OCI-LY7 (cell line): Measurements from ENCODE around the gene SEMA4D. TPM values are rescaled to one million over a fixed set of nuclear protein-coding genes. Genes with fewer than 3 reads are reported as not detected.

Experiments
- BruUV-seq: library from RNA; stranded (reverse); fragments of 400-500 nt; replicated peaks from 2 replicates; lab custom pipeline; 2021; lab: Mats Ljungman, UMichigan
- CTCF ChIA-PET: fragments of 300-600 bp; sonication (Branson Sonifier 250); formaldehyde crosslinking; loops from one replicate; lab custom pipeline; 2022; ENCODE audit warnings: antibody characterized with exemption; ENCODE audit not compliant: unreplicated experiment; lab: Charles Lee
- POLR2A ChIA-PET: fragments of 300-600 bp; sonication (Branson Sonifier 250); formaldehyde crosslinking; loops from one replicate; lab custom pipeline; 2022; ENCODE audit warnings: antibody characterized with exemption; lab: Charles Lee
- DNase-seq: peaks from one replicate; pipeline ENCODE4 v3.0.0-alpha.2; 2015; ENCODE audit warnings: low spot score
- H2AFZ ChIP-seq: fragments of 200-600 bp; sonication (generic), shearing (Covaris generic); 2 replicates; pipeline ENCODE4 v1.6.1; 2014; ENCODE audit warnings: mild to moderate bottlenecking, antibody characterized with exemption, low read length, moderate library complexity
- H3K27ac ChIP-seq: fragments of 200-600 bp; sonication (generic); 2 replicates; pipeline ENCODE4 v1.5.1; 2014; ENCODE audit warnings: mixed run types, low read depth, mild to moderate bottlenecking, moderate library complexity, low read length, inconsistent platforms; ENCODE audit not compliant: poor library complexity, severe bottlenecking
- H3K36me3 ChIP-seq: fragments of 200-600 bp; sonication (generic); 2 replicates; pipeline ENCODE4 v1.6.1; 2014; ENCODE audit warnings: mild to moderate bottlenecking, antibody characterized with exemption, low read length, moderate library complexity, mixed read lengths; ENCODE audit not compliant: insufficient read depth
- H3K4me1 ChIP-seq: fragments of 200-600 bp; sonication (generic); 2 replicates; pipeline ENCODE4 v1.5.1; 2014; ENCODE audit warnings: mild to moderate bottlenecking, low read length; ENCODE audit not compliant: insufficient read depth, poor library complexity, severe bottlenecking
- H3K4me2 ChIP-seq: fragments of 200-600 bp; sonication (generic); 2 replicates; pipeline ENCODE4 v1.6.1; 2014; ENCODE audit warnings: mild to moderate bottlenecking, low read length
- H3K4me3 ChIP-seq: fragments of 200-600 bp; sonication (generic); 2 replicates; pipeline ENCODE4 v1.5.1; 2014; ENCODE audit warnings: mild to moderate bottlenecking, low read depth, low read length; ENCODE audit not compliant: poor library complexity, severe bottlenecking
- H3K79me2 ChIP-seq: fragments of 200-600 bp; sonication (generic); 2 replicates; pipeline ENCODE4 v1.6.1; 2016; ENCODE audit warnings: low read depth, mild to moderate bottlenecking, low read length, moderate library complexity, mixed read lengths; ENCODE audit not compliant: insufficient read depth
- H3K9me2 ChIP-seq: fragments of 200-600 bp; sonication (generic); 2 replicates; pipeline ENCODE4 v1.6.1; 2016; ENCODE audit warnings: mild to moderate bottlenecking, low read length, mixed read lengths; ENCODE audit not compliant: insufficient read depth
- H3K9me3 ChIP-seq: fragments of 200-600 bp; sonication (generic); 2 replicates; pipeline ENCODE4 v1.6.1; 2014; ENCODE audit warnings: mild to moderate bottlenecking, mixed run types, low read length, mixed read lengths
- H4K20me1 ChIP-seq: fragments of 200-600 bp; sonication (generic); 2 replicates; pipeline ENCODE4 v1.6.1; 2014; ENCODE audit warnings: mild to moderate bottlenecking, antibody characterized with exemption, low read length, moderate library complexity, mixed read lengths; ENCODE audit not compliant: insufficient read depth
- CTCF ChIP-seq: fragments of 200-600 bp; sonication (generic); conservative IDR thresholded peaks from 2 replicates; pipeline ENCODE4 v1.5.1; 2014; ENCODE audit warnings: mild to moderate bottlenecking, antibody characterized with exemption, low read length, moderate library complexity, mixed read lengths
- EZH2phosphoT487 ChIP-seq: fragments of 200-600 bp; sonication (generic); IDR thresholded peaks from 2 replicates; pipeline ENCODE4 v1.6.1; 2018; ENCODE audit warnings: low read depth, borderline replicate concordance, mild to moderate bottlenecking, mixed run types, antibody characterized with exemption, low read length, moderate library complexity, mixed read lengths
- intact Hi-C: fragments of 100-400 bp; cut with micrococcal nuclease; formaldehyde crosslinking; loops from one replicate; pipeline ENCODE4 v1.10.0; 2022; ENCODE audit not compliant: unreplicated experiment
- total RNA-seq, 2 experiments: library from RNA; depleted of rRNA in 1 of 2; stranded (reverse); fragments of >200 nt in 1 of 2; shearing (Covaris generic) in 1 of 2; gene quantifications; 2 replicates each; pipeline ENCODE4 v1.2.3, GENCODE V29; 2014 to 2022

Gene SEMA4D
- total RNA-seq, 2 experiments from 2014 or later = 28.5 to 60.5 TPM

GRCh38 chr9:89417832-89418473 lies 80.0 kb downstream of the SEMA4D start:
- BruUV-seq = no TSS peak
- peak overlapping the region; percentile 42 for H3K4me3 ChIP-seq
- peak overlapping the region; percentile 25 for H3K27ac ChIP-seq
- H3K4me1 ChIP-seq = peaks cover 23% of the 10 kb centered on the region
- no peaks in the 10 kb centered on the region for H4K20me1 ChIP-seq
- intact Hi-C loops = no loop called here
- no peaks in the 10 kb centered on the region for H3K9me2 ChIP-seq
- no peaks in the 10 kb centered on the region for H3K9me3 ChIP-seq
- H3K4me2 ChIP-seq = peak overlapping the region; percentile 58
- TF ChIP-seq CTCF (no peak), EZH2phosphoT487 (no peak)
- ChIA-PET POLR2A (interaction anchor here (0.9 to 1.8 kb wide), 2 partner anchors 10 to 51 kb away, joined by 3 to 8 read pairs; no protein-coding TSS in a partner anchor), CTCF (interaction anchor here (0.8 to 1.2 kb wide), 2 partner anchors 10 kb away, joined by 3 to 4 read pairs; no protein-coding TSS in a partner anchor)
- no peak for DNase-seq
- no peak overlapping the region; the same call in 1 of the 2 replicates for H2AFZ ChIP-seq
- no peaks in the 10 kb centered on the region for H3K79me2 ChIP-seq
- H3K36me3 ChIP-seq = peaks cover 7% of the 10 kb centered on the region; the same call in 1 of the 2 replicates

- TF ChIP-seq EZH2phosphoT487 = no peak
- Histone ChIP-seq H3K36me3 (peaks cover 7% of the 10 kb centered on the region; the same call in 1 of the 2 replicates), H2AFZ (no peak overlapping the region), H3K9me3 (no peaks in the 10 kb centered on the region), H3K79me2 (no peaks in the 10 kb centered on the region), H3K4me2 (no peak overlapping the region), H3K27ac (no peak overlapping the region), H4K20me1 (no peaks in the 10 kb centered on the region), H3K4me3 (no peak overlapping the region), H3K4me1 (peaks cover 23% of the 10 kb centered on the region), H3K9me2 (no peaks in the 10 kb centered on the region)
- DNase-seq = no peak
- ChIA-PET POLR2A (interaction anchor here (1.0 kb wide), 1 partner anchor 14 kb away, joined by 3 read pairs; no protein-coding TSS in a partner anchor), CTCF (no interaction called here)
- no TSS peak for BruUV-seq
- intact Hi-C loops = no loop called here
These were observed 83.1 kb downstream of the SEMA4D start for GRCh38 chr9:89414670-89415324.

- DNase-seq = no peak
- Histone ChIP-seq H3K9me2 (no peaks in the 10 kb centered on the region), H3K4me1 (peaks cover 24% of the 10 kb centered on the region), H3K79me2 (no peaks in the 10 kb centered on the region), H3K9me3 (no peaks in the 10 kb centered on the region), H3K4me3 (no peak overlapping the region), H3K27ac (no peak overlapping the region), H3K36me3 (peaks cover 7% of the 10 kb centered on the region; the same call in 1 of the 2 replicates), H2AFZ (no peak overlapping the region), H4K20me1 (no peaks in the 10 kb centered on the region), H3K4me2 (no peak overlapping the region)
- BruUV-seq = no TSS peak
- ChIA-PET CTCF (no interaction called here), POLR2A (no interaction called here)
- intact Hi-C loops = no loop called here
- TF ChIP-seq CTCF = no peak
- no peak for TF ChIP-seq EZH2phosphoT487
These were observed 83.8 kb downstream of the SEMA4D start for GRCh38 chr9:89413963-89414638.
